Fibroblast of pulmonary artery (primary cell): ENCODE measurements around the gene NGF.
"Not testable (repeated sequence)": the region's sequence is repeated elsewhere in the genome, so short reads cannot be mapped to it uniquely, and the experiment has no call there.

Source experiments
- DNase-seq: peaks from one replicate; pipeline ENCODE4 v3.0.0-alpha.2; 2010; ENCODE audit warnings: low read depth
- H3K4me3 ChIP-seq: replicated peaks from 2 replicates; pipeline ENCODE4 v1.5.1; 2011; ENCODE audit warnings: low read depth, mild to moderate bottlenecking, control low read depth, low read length, moderate library complexity
- TF ChIP-seq, protein P1 (sequence below): IDR thresholded peaks from 2 replicates; pipeline ENCODE4 v1.5.1; 2011; ENCODE audit warnings: mild to moderate bottlenecking, control low read depth, low read length, inconsistent platforms; ENCODE audit errors: missing control alignments

Gene NGF

DNA sequence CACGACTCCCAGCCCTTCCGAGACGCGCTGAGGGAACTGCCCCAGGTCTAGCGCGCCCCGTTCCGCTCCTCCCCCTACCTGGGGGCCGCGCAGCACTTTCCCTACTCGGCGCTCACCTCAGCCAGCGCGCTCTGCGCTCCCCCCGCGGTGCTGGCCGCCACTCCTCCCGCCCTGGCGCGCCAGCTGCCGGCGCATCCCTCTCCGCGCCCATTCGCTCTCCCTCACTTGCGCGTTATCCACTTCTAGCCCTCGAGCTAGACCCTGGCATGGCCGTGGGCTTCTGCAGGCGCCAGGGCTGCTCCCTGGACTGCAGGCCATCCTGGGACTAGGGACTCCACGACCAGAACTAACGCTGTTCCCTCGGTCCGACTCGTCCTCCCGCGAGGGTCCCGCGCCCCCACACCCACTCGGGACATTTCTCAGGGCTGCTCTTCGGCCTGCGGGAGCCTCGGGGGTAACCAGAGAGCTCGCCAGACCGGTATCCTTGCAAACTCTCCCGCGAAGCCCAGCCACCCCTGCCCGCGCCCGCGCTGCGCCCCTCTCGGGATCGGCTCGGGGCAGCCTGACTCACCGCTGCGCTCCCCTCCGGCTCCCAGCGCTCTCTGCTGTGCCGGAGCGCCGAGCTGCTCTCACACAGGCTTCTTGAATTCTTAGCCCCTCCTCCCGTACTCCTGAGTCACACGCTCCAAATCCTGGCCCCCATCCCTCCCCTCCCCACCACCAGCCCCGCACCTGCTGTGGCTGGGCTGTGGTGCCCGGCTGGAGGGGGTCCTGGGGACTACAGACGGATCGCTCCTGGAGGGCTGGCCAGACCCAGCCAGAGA lies at the start of gene NGF:
Gene NGF (minus strand): TSS at position 617 of the 824 bp plus-strand sequence. CDS start 51,454 bp downstream, outside the sequence.
- peak; percentile 55 for DNase-seq
- TF ChIP-seq, protein P1, sequence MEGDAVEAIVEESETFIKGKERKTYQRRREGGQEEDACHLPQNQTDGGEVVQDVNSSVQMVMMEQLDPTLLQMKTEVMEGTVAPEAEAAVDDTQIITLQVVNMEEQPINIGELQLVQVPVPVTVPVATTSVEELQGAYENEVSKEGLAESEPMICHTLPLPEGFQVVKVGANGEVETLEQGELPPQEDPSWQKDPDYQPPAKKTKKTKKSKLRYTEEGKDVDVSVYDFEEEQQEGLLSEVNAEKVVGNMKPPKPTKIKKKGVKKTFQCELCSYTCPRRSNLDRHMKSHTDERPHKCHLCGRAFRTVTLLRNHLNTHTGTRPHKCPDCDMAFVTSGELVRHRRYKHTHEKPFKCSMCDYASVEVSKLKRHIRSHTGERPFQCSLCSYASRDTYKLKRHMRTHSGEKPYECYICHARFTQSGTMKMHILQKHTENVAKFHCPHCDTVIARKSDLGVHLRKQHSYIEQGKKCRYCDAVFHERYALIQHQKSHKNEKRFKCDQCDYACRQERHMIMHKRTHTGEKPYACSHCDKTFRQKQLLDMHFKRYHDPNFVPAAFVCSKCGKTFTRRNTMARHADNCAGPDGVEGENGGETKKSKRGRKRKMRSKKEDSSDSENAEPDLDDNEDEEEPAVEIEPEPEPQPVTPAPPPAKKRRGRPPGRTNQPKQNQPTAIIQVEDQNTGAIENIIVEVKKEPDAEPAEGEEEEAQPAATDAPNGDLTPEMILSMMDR: no peak
- H3K4me3 ChIP-seq: peak within 1 kb of the TSS; percentile 64

DNA sequence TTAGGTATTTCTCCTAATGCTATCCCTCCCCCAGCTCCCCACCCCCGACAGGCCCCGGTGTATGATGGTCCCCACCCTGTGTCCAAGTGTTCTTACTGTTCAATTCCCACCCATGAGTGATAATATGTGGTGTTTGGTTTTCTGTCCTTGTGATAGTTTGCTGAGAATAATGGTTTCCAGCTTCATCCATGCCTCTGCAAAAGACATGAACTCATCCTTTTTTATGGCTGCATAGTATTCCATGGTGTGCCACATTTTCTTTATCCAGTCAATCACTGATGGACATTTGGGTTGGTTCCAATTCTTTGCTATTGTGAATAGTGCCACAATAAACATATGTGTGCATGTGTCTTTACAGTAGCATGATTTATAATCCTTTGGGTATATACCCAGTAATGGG lies 45.4 kb upstream of the NGF start:
- DNase-seq, H3K4me3 ChIP-seq: not testable (repeated sequence)

DNA sequence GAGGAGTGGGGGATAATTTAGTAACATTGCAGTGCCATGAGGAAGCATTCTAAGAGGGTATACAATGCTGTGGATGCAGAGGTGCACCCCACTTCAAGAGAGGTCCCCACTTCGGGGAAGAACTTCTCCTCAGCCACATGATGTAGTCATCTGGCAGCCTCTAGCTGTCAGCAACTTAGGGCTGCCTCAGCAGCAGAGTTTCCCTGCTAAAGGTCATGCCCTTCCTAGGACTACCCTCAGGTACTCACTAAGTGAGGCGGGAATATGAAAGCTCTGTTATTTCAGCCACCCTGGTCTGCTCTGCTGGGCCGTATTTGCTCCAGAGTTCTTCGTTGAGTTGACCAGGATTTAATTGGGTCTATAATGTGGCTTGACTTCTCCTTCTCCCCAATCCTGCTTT lies 41.9 kb upstream of the NGF start:
- no peak overlapping the region for H3K4me3 ChIP-seq
- TF ChIP-seq, protein P1: no peak
- DNase-seq: no peak

DNA sequence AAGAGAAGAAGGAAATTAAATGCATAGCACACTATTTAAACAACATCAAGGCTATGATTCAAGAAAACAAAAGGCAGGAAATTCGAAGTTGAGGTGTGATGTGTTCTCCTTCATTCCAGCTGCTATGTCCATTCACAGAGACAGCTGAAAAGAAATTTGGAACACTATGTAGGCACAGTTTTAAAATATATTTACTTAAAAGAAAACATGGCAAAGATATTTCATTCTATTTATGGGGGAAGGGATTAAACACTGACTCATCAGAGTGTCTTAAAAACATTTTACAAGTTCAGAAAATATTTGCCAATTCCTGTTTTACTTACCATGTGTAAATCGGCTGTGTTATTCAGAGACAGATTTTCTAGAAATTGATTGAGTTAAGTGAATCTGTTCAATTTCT lies 39.4 kb upstream of the NGF start:
- TF ChIP-seq, protein P1: no peak
- peak; percentile 11 for DNase-seq
- no peak overlapping the region for H3K4me3 ChIP-seq

DNA sequence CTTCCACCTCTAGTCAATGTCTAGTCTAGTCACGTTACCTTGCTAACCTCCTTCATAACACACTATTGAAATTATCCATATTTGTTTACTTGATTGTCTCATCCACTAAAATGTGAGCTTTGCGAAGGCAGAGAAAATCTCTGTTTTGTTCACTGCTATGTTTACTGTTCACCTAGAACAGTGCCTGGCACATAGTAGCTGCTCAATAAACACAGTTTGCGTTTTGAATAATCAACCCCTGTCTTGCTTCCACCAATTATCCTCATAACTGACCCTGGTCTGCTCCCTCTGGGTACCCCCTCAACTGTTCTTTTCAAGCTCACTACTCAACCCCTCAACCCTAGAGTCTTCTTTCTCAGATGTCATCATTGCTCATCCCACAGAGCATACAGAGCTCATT lies 36.5 kb upstream of the NGF start:
- no peak for DNase-seq
- no peak overlapping the region for H3K4me3 ChIP-seq
- TF ChIP-seq, protein P1: no peak

DNA sequence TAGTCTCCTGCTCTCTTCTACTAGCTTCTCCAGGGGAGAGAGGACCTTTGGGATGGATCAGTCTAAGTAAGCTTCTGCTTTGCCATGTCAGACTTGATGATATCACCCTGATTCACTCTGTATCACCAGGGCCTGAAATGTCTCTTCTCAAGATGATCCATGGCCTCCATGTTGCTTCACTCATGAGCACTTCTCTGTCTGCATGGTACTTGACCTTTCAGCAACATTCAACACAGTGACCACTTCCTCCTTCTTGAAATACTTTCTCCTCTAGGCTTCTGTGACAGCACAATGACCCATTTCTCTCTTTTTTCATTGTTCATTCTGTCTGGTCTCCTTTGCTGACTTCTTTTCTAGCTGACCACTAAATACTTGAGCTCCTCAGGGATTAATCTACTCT lies 35.3 kb upstream of the NGF start:
- peak; percentile 43 for DNase-seq

DNA sequence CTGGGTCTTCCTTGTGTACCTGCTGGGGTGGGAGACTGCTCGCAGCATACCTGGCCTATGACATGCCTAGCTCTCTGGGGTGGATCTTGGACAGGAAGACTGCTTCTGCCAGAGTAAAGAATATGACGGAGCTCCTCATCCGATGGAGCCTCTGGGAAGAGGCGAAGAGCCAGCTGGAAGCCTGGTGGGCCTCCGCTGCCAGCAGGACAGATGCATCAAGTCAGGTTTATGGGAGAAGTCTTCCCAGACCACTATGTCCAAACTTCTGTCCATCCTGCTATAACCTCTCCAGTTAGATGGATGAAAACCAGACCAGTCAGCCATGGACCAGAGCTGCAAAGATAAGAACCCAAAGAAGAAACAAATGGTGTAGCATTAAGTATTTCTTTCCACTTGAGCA lies 27.7 kb upstream of the NGF start:
- no peak for DNase-seq
- no peak overlapping the region for H3K4me3 ChIP-seq
- TF ChIP-seq, protein P1: no peak

More for the DNA sequence above, 35.3 kb upstream of the NGF start:
- TF ChIP-seq, protein P1: no peak
- no peak overlapping the region for H3K4me3 ChIP-seq
